NCI-H1105 (cell line): Measurements from ENCODE around the gene FOS.
A peak's percentile ranks its signal among the peaks of the same experiment; 100 is the strongest.
"Not testable (repeated sequence)": the region's sequence is repeated elsewhere in the genome, so short reads cannot be mapped to it uniquely, and the experiment has no call there.

Experiments
- DNase-seq: peaks from one replicate; lab custom pipeline; 2025; lab: John Stamatoyannopoulos, UW

Gene FOS

DNA sequence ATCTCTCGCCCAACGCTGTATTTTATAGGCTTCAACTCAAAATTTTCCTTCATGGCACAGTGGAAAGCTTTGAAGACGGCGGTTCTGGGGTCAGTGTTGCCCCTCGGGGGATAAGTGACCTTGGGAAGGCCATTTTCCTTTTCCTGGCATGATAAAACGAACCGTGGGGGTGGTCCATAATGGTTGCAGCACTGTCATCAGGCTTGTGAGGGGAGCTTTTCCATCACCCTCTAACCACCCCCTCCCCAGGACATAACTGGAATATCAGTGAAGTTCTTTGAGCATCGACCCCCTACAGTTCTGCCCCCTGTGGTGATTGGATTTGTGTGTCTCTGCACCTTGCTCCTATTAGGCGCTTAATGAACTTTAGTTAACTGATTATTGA lies 16.0 kb downstream of the FOS start:
- DNase-seq = no peak

GRCh38 chr14:75295061-75295461 lies 16.4 kb downstream of the FOS start:
- DNase-seq = no peak

- peak; percentile 59 for DNase-seq
Measured at GRCh38 chr14:75295491-75296345, 17.1 kb downstream of the FOS start.

GRCh38 chr14:75297411-75298040 lies 18.9 kb downstream of the FOS start:
- DNase-seq = no peak

DNA sequence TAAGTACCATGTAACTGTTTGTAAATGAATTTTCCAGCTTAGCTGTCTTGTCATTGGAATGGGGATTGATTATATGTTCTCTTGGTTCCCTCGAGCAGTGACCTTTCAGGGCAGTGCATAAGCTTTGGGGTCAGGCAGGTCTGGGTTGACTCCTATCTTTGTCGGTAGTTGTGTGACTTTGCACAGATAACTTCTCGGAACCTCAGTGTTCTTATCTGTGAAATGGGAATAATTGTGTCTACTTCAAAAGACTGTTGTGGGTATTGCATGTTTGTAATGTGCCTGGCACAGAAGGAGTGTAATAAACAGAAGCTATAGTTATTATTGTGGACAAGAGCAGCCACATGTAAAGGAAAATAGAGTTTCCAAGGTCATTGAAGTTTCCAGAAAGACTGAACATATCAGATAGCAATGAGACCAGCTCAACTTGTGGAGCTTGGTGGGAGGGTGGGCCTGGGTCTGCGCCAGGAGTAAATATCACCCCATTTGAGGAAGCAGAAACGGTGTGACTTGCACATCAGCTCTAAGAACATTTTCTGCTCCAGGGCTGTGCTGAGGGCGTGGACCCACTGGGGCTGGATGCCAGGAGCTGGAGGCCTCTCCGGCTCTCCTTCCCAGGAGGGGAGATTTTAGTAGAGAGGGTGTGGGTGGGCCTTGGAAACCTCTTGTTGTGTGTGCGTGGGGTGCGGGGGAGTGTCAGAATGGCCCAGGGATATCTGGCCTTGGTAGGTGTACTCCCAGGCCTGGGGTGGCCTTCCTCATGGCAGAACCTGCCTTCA lies 19.7 kb downstream of the FOS start:
- DNase-seq = no peak

- DNase-seq = no peak
Measured at GRCh38 chr14:75299059-75299458, 20.4 kb downstream of the FOS start.

DNA sequence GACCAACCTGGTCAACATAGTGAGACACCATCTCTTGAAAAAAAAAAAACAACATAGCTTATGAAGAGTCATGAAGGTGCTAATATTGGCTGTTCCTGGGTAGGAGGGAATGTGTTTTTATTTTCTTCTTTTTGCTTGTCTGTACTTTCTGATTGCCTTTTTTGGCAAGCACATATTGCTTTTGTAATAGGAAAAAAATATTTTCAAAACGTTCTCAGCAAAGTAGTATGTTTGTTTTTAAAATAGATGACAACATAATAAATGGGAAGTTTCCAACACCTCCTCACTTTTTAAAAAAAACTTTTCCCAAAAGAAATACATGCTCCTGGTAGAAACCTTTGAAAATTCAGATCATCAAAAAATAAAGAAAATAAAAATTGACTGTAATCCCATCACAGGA lies 20.9 kb downstream of the FOS start:
- DNase-seq = no peak

- DNase-seq = no peak
Measured at GRCh38 chr14:75301666-75302325, 23.2 kb downstream of the FOS start.

DNA sequence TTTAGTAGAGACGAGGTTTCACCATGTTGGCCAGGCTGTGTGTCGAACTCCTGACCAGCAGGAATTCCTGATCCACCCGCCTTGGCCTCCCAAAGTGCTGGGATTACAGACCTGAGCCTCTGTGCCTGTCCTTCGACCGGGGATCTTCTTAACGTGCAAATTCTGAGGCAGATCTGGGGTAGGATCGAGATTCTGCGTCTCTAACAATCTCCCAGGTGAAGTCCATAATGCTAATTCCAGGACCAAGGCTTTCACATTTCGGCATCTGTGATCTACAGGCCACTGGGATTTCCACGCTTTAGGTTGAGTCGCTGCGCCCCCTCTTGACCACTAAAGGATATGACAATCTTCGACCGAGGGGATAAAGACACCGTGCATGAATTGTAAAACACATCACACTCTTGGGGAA lies 24.8 kb downstream of the FOS start:
- DNase-seq = peak; percentile 60

DNA sequence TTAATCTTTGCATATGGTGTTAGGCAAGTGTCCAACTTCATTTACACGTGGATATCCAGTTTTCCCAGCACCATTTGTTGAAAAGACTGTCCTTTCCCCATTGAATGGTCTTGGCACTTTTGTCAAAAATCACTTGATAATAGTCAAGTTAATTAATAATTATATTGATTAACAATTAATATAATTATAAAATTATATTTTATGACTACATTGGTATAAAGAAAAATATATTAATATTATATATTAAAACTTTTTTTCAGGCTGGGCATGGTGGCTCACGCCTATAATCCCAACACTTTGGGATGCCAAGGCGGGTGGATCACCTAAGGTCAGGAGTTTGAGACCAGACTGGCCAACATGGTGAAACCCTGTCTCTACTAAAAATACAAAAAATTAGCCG lies 27.8 kb downstream of the FOS start:
- not testable (repeated sequence) for DNase-seq

DNA sequence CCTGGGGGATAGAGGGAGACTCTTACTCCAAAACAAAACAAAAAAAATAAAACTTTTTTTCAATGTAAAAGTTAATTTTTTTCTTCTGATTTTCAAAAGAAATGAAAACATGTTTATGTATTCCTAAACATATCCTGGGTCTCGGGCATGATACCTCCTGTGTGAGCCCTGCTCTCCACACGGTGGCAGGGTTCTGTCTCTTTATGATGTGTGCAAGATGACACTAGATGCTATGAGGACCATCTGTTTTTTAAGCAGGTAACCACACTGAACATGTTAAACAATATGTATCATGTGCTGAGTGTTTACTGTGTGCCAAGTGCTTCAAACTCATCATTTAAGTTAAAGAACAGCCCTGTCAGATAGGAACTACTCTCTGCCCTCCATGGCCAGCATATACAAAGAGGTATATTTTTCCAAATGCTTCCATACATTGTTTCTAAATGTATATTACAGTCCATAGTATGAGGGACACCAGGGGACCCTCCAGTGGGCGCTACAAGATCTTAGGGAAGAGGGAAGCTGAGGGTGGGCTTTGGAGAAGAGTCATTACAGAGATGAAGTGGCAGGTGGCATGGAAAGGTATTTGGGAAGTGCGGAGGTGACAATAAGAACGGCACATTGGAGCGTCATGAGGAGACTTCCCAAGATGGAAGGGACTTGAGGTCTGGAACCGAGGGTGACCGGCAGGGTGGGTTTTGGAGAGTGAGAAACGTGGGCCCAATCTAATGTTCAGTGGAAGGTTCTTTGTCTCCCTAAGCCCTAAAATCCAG lies 28.5 kb downstream of the FOS start:
- peak; percentile 31 for DNase-seq

GRCh38 chr14:75307700-75308379 lies 29.2 kb downstream of the FOS start:
- peak; percentile 83 for DNase-seq

- DNase-seq = not testable (repeated sequence)
Measured at GRCh38 chr14:75308991-75309390, 30.4 kb downstream of the FOS start.

DNA sequence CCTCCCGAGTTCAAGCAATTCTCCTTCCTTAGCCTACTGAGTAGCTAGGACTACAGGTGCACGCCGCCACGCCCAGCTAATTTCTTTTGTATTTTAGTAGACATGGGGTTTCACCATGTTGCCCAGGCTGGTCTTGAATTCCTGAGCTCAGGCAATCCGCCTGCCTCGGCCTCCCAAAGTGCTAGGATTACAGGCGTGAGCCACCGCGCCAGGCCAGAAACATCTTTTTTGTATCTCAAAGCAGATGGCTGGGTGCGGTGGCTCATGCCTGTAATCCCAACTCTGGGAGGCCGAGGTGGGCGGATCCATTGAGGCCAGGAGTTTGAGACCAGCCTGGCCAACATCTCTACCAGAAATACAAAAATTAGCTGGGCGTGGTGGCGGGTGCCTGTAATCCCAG lies 30.9 kb downstream of the FOS start:
- DNase-seq = not testable (repeated sequence)

DNA sequence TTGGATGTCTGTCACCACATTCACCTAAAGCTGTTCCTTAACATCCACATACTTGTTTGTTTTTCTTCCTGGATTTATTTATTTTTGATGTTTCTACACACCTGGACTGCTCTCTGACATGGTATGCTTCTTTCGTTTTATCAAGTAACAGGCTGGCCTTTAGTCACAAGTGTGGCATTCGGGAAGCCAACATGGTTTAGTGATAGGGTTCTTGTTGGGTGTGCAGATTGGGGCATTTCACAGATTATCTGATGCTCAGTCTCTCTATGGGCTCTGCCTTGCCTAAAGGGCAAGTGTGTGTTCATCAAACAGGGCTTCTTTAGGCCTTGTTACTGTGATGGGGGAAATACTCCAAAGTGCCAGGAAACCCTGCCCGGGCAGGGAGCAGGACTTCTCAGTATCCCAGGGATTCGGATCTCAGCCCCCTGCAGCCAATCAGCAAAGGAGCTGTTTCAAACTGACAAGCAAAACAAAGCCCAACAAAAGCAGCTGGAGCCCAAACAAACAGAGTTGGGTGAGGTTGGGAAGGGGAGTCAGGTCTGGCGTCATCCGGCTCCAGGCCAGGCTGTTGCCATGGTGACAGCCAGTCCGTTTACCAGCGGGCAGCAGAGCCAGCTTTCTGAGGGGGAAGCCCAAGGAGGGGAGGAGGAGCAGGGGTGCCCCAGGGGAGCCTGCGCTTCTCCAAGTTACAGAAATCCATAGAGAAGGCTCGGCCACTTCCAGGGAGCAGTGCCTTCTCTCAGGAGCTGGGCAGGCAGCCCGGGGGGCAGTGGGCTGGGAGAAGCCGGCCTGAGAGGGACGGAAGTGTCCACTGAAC lies 31.9 kb downstream of the FOS start:
- peak; percentile 83 for DNase-seq

DNA sequence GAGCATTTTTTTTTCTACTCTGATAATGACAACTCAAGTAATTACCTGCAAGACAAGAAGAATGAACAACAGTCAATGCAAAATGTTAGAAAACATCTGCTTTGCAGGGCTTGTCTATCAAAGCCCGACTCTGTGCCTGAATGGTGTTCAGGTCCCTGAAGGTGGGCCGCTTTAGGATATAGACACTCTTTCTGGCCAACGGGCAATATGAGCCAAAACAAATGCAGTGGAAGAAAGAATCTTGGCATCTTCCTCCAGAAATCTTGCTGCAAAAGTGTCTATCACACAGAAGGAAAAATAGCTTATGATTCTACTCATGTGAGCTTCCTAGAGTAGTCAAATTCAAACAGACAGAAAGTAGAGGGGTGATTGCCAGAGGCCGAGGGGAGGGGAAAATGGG lies 32.7 kb downstream of the FOS start:
- no peak for DNase-seq

DNA sequence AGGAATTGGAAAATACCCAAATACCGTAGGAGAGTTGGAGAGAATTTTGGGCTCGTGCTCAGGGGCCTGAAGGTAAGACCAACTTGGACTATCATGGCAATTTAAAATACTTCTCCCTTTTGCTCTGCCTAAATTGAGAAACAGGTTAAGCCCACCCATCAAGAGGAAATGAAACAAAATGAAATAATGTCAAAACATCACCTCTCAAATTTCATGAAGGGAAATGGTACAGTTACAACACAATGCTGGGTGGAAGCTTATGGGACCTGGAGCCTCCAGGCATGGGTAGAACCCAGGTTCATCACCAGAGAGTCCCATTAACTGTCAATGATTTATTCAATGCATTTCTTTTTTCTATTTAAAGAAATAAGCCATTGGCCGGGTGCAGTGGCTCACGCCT lies 33.7 kb downstream of the FOS start:
- no peak for DNase-seq

- no peak for DNase-seq
Measured at GRCh38 chr14:75313294-75313693, 34.7 kb downstream of the FOS start.

DNA sequence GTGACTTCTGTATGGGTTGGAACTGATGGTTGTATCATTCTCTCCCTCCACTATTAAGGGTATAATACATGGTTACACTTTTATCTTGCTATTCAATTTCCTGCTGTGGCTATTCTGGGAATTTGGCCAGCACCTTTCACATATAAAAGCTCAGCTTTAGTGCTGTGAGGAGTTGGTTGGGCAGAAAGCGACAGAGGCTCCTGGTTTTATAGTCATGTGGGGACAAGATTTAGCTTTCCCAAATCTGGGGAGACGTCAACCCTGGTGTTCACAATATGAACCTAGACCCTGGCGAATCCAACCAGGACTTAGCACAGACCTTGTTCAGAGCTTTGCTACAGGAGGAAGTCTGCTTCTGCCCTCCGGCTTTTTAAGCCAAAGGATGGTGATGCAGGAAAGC lies 36.5 kb downstream of the FOS start:
- DNase-seq = no peak

GRCh38 chr14:75317148-75317547 lies 38.5 kb downstream of the FOS start:
- DNase-seq = no peak
